AG09319 (cell line): ENCODE data around the gene DDN.

Experiments
- DNase-seq: peaks from one replicate; pipeline ENCODE4 v3.0.0-alpha.2; 2010; ENCODE audit warnings: low read depth; ENCODE audit errors: extremely low read depth
- TF ChIP-seq, protein P1 (sequence below): IDR thresholded peaks from 2 replicates; pipeline ENCODE4 v1.5.1; 2011; ENCODE audit warnings: low read depth, mild to moderate bottlenecking, inconsistent platforms, low read length, moderate library complexity

DDN gene

DNA sequence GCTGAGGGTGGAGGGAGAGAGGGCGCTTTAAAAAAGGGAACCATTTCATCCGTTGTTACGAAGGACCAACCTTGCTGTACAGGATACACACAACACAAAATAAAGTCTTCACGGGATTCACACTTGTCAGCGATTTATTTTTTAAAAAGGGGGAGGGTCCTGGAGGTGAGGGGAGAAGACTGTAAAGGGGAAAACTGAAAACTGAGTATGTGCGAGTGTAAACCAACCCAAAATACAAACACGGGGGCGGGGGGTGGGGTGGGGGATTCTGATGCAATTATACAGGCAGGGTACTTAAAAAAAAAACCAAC is 19.9 kb upstream of the DDN start:
- no peak for DNase-seq
- TF ChIP-seq, protein P1, sequence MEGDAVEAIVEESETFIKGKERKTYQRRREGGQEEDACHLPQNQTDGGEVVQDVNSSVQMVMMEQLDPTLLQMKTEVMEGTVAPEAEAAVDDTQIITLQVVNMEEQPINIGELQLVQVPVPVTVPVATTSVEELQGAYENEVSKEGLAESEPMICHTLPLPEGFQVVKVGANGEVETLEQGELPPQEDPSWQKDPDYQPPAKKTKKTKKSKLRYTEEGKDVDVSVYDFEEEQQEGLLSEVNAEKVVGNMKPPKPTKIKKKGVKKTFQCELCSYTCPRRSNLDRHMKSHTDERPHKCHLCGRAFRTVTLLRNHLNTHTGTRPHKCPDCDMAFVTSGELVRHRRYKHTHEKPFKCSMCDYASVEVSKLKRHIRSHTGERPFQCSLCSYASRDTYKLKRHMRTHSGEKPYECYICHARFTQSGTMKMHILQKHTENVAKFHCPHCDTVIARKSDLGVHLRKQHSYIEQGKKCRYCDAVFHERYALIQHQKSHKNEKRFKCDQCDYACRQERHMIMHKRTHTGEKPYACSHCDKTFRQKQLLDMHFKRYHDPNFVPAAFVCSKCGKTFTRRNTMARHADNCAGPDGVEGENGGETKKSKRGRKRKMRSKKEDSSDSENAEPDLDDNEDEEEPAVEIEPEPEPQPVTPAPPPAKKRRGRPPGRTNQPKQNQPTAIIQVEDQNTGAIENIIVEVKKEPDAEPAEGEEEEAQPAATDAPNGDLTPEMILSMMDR: no peak

DNA sequence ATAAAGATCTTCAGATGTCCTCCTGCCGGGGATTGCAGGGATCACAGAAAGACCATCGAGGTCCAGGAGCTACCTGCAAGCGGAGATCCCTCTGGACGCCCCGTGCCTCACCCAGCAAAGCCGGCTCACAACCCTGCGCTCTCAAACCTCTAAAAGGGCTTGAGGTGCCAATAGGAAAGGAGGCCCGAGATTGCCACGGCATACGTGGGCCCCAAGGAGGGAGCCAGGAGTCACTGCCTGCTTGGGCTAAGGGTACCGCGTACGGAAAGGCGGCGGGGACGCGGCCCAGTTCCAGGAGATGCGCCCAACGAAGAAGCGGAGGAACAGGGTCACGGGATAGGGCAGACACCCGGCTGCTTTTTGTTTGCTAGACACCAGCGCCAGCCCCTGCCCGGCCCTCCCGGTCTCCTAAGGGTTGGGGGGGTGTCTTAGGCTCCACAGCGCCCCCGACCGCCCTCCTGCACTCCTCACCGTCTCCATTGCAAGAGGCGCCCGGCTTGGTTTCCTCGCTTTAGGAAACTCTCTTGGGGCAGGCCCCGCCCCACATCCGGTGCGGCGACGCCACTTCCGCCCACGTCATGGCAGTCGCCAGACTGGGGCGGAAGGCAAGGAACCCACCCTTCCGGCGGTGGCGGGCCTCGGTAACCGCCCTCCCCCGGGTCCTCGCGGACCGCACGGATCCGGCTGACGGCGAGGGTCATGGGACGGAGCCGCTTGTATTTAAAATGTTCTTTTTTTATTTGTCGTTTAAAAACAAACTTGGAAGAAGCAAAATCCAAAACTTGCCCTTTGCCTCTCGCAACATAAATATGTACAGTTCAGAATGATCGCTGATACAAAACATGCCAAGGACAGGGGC is 19.3 kb upstream of the DDN start, which contains the start of gene PRKAG1:
Gene PRKAG1 (minus strand): TSS at position 516 of the 859 bp plus-strand sequence. CDS start 36 bp downstream, at position 480.
- peak; percentile 95 for DNase-seq
- TF ChIP-seq, protein P1: peak; percentile 62

DNA sequence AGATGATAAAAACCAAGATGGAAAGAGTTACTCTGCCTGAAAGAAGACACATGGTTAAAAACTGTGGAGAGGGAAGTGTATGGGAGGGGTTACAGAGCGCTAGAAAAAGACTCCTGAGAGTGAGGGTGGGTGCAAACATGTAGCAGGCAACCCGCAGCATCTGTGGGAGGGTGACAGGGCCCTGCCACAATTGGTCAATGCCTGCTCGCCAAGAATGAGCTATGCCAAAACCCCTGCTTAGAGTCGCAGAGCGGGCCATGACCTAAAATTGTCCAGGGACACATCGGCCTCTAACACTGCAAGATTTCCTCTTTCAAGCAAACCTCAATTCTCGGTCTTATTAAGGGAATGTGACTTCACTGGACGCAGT is 18.7 kb upstream of the DDN start:
- DNase-seq: no peak
- TF ChIP-seq, protein P1: no peak; the same call in 1 of the 2 replicates

DNA sequence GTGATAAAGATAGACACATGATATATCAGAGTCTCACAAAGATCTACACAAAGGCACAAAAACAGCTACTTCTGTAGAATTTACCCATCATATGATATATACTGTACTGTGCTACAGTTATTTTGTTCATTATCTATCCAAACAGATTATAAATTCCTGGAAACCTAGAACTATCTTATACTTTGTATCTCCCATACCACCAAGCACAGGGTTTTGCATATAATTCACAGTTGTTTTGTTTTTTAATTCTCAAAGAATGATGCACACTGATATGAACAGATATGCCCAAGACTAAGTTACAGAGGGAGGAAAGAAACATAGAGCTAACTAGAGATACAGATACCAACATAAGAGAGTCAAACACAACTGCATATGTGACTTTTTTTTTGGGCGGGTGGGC is 16.0 kb upstream of the DDN start:
- TF ChIP-seq, protein P1: no peak
- DNase-seq: no peak

DNA sequence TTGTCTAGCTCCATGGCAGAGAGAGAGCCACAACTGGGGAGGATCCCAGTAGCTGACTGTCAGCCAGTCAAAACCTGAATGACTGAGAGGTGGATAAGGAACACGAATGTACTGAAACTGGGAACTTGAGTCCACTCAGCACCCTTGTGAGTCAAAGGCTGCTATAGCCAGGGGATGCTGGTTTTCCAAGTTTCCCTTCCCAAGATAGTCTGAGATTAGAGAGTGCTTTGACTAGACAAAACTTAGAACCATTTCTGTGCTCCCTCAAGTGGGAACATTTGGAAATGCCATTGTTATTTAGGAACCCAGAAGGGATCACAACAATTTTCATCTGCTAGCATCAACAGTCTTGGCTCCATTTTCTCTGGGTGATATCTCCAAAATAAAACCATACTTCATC is 15.4 kb upstream of the DDN start:
- TF ChIP-seq, protein P1: peak; percentile 30
- DNase-seq: no peak

DNA sequence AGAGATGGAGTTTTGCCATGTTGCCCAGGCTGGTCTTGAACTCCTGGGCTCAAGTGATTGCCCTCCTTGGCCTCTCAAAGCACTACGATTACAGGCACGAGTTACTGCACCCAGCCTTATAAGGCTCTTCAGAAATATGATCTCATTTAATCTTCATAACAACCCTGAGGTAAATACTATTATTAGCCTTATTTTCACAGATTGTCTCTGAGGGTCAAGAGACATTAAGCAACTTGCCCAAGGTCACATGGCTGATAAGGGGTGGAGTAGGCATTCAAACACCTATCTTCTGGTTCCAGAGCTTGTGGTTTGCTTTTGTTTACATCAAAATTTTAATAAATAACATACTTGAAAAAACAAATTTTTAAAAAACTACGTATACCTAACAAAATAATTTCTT is 14.3 kb upstream of the DDN start:
- TF ChIP-seq, protein P1: no peak
- DNase-seq: no peak

DNA sequence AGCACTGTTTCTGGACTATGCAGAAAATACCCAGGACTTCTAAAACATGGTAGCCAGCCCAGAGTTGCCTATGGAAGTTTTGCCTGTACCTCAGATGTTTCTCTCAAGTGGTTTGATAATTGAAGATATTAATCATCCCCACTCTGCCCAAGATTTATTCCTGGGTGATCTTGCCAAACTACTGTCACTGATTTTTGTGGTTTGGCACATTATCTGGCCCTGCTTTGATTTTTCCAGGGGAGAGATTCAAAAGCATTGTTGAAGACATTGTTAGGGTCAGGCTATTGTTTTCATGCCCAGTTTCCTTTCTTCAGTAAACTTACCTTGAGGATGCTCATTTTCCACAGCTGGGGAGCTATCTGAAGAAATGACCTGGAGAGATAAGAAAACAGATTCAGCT is 13.6 kb upstream of the DDN start:
- no peak for DNase-seq
- TF ChIP-seq, protein P1: no peak
